Measurements from ENCODE around the gene FCGR2B. TPM values are rescaled to one million over a fixed set of nuclear protein-coding genes. Genes with fewer than 3 reads are reported as not detected.
"Not testable (repeated sequence)": the region's sequence is repeated elsewhere in the genome, so short reads cannot be mapped to it uniquely, and the experiment has no call there.

The FCGR2B gene
- polyA plus RNA-seq, 1 of the 3 experiments (the other 2 are of a cell fraction), result 0.05 TPM

DNA sequence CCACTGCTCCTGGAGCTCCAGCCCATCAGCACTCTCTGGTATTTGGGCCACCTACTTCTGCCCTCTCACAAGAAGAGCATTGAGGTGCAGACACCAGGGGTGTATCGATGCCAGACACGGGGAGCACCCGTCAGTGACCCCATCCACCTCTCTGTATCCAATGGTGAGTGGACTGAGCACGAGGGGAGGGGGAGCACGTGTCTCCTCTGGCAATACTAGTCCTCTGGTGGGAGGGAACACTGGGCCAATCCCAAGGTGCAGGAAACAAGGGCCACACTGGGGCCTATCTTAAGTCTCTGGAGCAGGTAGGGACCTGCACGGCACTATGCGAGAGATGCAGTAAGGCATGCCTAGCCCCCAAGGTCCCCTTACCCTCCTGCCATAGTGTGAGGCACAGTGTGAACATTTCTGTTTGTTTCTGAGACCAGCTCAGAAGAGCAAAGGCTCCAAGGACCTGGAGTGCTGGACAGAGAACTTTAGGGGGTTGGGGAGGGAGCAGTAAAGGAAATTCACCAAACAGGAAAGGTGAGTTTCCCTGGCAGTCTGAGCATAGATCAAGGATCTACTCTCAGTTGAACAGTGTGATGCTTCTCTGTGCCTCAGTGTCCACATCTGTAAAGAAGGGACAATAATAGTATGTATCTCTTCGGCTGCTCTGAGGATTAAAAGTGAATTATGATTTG, 60.7 kb downstream of the FCGR2B start:
- CTCF ChIA-PET, result interaction anchor here (0.9 kb wide), 1 partner anchor 18 kb away, joined by 4 read pairs; no protein-coding TSS in a partner anchor
- no peak for DNase-seq
- no peaks in the 10 kb centered on the region for H3K9me2 ChIP-seq
- no peak overlapping the region for H3K9ac ChIP-seq
- POLR2A ChIA-PET, result no interaction called here
- no peaks in the 10 kb centered on the region for H4K20me1 ChIP-seq (ENCODE audit: insufficient read depth)
- peaks cover 11 to 13% of the 10 kb centered on the region in 2 experiments; a peak in 2 of 4 replicates for H3K4me1 ChIP-seq (ENCODE audit: control insufficient read depth in 1 of 2, insufficient read depth in 2 of 2, low read depth in 1 of 2, low read length in 1 of 2)
- no peak overlapping the region for H3K4me2 ChIP-seq
- no peak overlapping the region for H2AFZ ChIP-seq (ENCODE audit: low read depth)
- H3F3A ChIP-seq (replicated peaks; ENCODE audit: insufficient read depth), result peaks cover 20% of the 10 kb centered on the region
- no peaks in the 10 kb centered on the region for H3K27me3 ChIP-seq (ENCODE audit: insufficient read depth)
- no peaks in the 10 kb centered on the region for H3K9me3 ChIP-seq
- peak; percentile 85 for TF ChIP-seq REST (IDR thresholded peaks at IDR 0.05; ENCODE audit: low read depth, low read length)
- TF ChIP-seq POLR2AphosphoS5 (IDR thresholded peaks at IDR 0.05; ENCODE audit: low read depth, low read length), result no peak
- no peak for TF ChIP-seq IRF3 (IDR thresholded peaks at IDR 0.05; ENCODE audit: low read depth, low read length)
- no peak for TF ChIP-seq MEF2A (IDR thresholded peaks at IDR 0.05; ENCODE audit: borderline replicate concordance, low read depth)
- TF ChIP-seq GABPA (IDR thresholded peaks at IDR 0.05; ENCODE audit: low read depth), result no peak
- TF ChIP-seq EP300 (IDR thresholded peaks at IDR 0.05; ENCODE audit: borderline replicate concordance in 1 of 2, low read depth in 1 of 2, low read length in 1 of 2), result no peak
- H3K27ac ChIP-seq (ENCODE audit: low read depth in 2 of 2, low read length in 1 of 2), result no peak overlapping the region
- no peaks in the 10 kb centered on the region for H3K36me3 ChIP-seq (replicated peaks in 1 of 2; ENCODE audit: control insufficient read depth in 1 of 2, insufficient read depth in 2 of 2, low read length in 1 of 2)
- H3K79me2 ChIP-seq (ENCODE audit: insufficient read depth), result no peaks in the 10 kb centered on the region; the same call in 1 of the 2 replicates
- WGBS (ENCODE audit: low lambda C conversion rate), result 57% methylated on average over 6 of the region's 8 CpGs
- no peak overlapping the region for H3K4me3 ChIP-seq (ENCODE audit: low read depth in 2 of 2, low read length in 1 of 2)

DNA sequence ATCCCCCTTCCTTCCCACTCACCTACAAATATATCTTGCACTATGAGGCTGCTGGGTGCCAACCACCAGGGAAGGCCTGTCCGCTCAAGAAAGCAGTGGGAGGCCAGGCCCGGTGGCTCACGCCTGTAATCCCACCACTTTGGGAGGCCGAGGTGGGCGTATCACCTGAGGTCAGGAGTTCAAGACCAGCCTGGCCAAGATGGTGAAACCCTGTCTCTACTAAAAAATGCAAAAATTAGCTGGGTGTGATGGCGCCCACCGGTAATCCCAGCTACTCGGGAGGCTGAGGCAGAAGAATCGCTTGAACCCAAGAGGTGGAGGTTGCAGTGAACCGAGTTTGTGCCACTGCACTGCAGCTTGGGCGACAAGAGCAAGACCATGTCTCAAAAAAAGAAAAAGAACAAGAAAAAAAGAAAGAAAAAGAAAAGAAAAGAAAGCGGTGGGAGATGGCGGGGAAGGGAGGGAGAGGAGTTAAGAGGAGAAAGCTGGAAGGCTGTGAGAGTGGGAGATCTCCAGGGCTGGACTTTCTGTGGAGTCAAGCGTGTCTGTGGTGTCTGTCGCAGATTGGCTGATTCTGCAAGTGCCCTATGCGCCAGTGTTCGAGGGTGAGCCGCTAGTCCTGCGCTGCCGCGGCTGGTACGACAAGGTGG, 62.4 kb downstream of the FCGR2B start:
- DNase-seq; H3K79me2 ChIP-seq (ENCODE audit: insufficient read depth); H3K36me3 ChIP-seq (replicated peaks in 1 of 2; ENCODE audit: control insufficient read depth in 1 of 2, insufficient read depth in 2 of 2, low read length in 1 of 2); H4K20me1 ChIP-seq (ENCODE audit: insufficient read depth); H3K9me3 ChIP-seq; POLR2A ChIA-PET; H3K27me3 ChIP-seq (ENCODE audit: insufficient read depth); H3K9me2 ChIP-seq: not testable (repeated sequence)
- Histone ChIP-seq H3K4me1 (ENCODE audit: control insufficient read depth in 1 of 2, insufficient read depth in 2 of 2, low read depth in 1 of 2, low read length in 1 of 2) (peaks cover 13% of the 10 kb centered on the region in 2 experiments; a peak in 2 of 4 replicates), H3K9ac (peak overlapping the region; percentile 88; the same call in 1 of the 2 replicates), H3K4me2 (peak overlapping the region; percentile 98), H3K27ac (ENCODE audit: low read depth in 2 of 2, low read length in 1 of 2) (peak overlapping the region in 1 of 2 experiments; percentile 84; a peak in 2 of 4 replicates), H3K4me3 (ENCODE audit: low read depth in 2 of 2, low read length in 1 of 2) (peak overlapping the region; percentile 73 to 79), H2AFZ (ENCODE audit: low read depth) (peak overlapping the region; percentile 75), H3F3A (replicated peaks; ENCODE audit: insufficient read depth) (peaks cover 20% of the 10 kb centered on the region)
- 37% methylated on average over 16 of the region's 22 CpGs for WGBS (ENCODE audit: low lambda C conversion rate)
- CTCF ChIA-PET, result interaction anchor here (1.1 to 5.9 kb wide), 7 partner anchors 9 to 238 kb away, joined by 3 to 62 read pairs (median 6); partner anchors contain the start of gene DUSP12

Measured in SK-N-SH (cell line).